SJSA1 (cell line): Measurements from ENCODE around the gene REG4. TPM values are rescaled to one million over a fixed set of nuclear protein-coding genes. Genes with fewer than 3 reads are reported as not detected.
A peak's percentile ranks its signal among the peaks of the same experiment; 100 is the strongest.

ENCODE experiments used
- DNase-seq, 2 experiments: peaks; one replicate each; pipeline ENCODE4 v3.0.0-alpha.2; 2015 to 2020; ENCODE audit warnings: low spot score in 2 of 2, low read depth in 1 of 2
- H3K27ac ChIP-seq: fragments of 250-450 bp; sonication (Bioruptor Pico); 2 replicates; pipeline ENCODE4 v1.5.1; 2020; ENCODE audit warnings: mild to moderate bottlenecking, moderate library complexity
- H3K27me3 ChIP-seq: fragments of 250-450 bp; sonication (Bioruptor Pico); replicated peaks from 2 replicates; pipeline ENCODE4 v1.5.1; 2020; ENCODE audit warnings: mild to moderate bottlenecking, moderate library complexity
- H3K36me3 ChIP-seq: fragments of 250-450 bp; sonication (Bioruptor Pico); 2 replicates; pipeline ENCODE4 v1.5.1; 2020; ENCODE audit warnings: mild to moderate bottlenecking
- H3K4me1 ChIP-seq: fragments of 250-450 bp; sonication (Bioruptor Pico); replicated peaks from 2 replicates; pipeline ENCODE4 v1.6.1; 2021; ENCODE audit warnings: mild to moderate bottlenecking
- H3K4me3 ChIP-seq: fragments of 250-450 bp; sonication (Bioruptor Pico); 2 replicates; pipeline ENCODE4 v1.5.1; 2020; ENCODE audit warnings: mild to moderate bottlenecking
- H3K9me3 ChIP-seq: fragments of 250-450 bp; sonication (Bioruptor Pico); replicated peaks from 2 replicates; pipeline ENCODE4 v1.5.1; 2020; ENCODE audit warnings: mild to moderate bottlenecking
- total RNA-seq: library from RNA; depleted of rRNA; stranded (reverse); fragments of >200 nt; shearing (Covaris generic); gene quantifications from 2 replicates; pipeline ENCODE4 v1.2.3, GENCODE V29; 2014

REG4 gene
- total RNA-seq, 1 experiment from 2014 or later = not detected

- H3K4me1 ChIP-seq = peaks cover 26% of the 10 kb centered on the region
- no peak for DNase-seq
- H3K27me3 ChIP-seq = no peaks in the 10 kb centered on the region
- no peak overlapping the region for H3K4me3 ChIP-seq
- H3K27ac ChIP-seq = no peak overlapping the region
- no peaks in the 10 kb centered on the region for H3K36me3 ChIP-seq
- no peaks in the 10 kb centered on the region for H3K9me3 ChIP-seq
Observed at GRCh38 chr1:119783354-119784185, 27.7 kb downstream of the REG4 start.

- Histone ChIP-seq H3K4me3 (no peak overlapping the region), H3K36me3 (no peaks in the 10 kb centered on the region), H3K27me3 (no peaks in the 10 kb centered on the region), H3K4me1 (peaks cover 22% of the 10 kb centered on the region), H3K9me3 (no peaks in the 10 kb centered on the region), H3K27ac (no peak overlapping the region)
- no peak for DNase-seq
Observed at GRCh38 chr1:119782631-119783325, 28.5 kb downstream of the REG4 start.

GRCh38 chr1:119781434-119782210 lies 29.6 kb downstream of the REG4 start:
- H3K36me3 ChIP-seq = no peaks in the 10 kb centered on the region
- H3K9me3 ChIP-seq = no peaks in the 10 kb centered on the region
- no peak overlapping the region for H3K27ac ChIP-seq
- no peak for DNase-seq
- H3K27me3 ChIP-seq = no peaks in the 10 kb centered on the region
- H3K4me1 ChIP-seq = peaks cover 17% of the 10 kb centered on the region
- H3K4me3 ChIP-seq = no peak overlapping the region

- peaks cover 17% of the 10 kb centered on the region for H3K4me1 ChIP-seq
- H3K4me3 ChIP-seq = no peak overlapping the region
- H3K9me3 ChIP-seq = no peaks in the 10 kb centered on the region
- peak in 1 of 2 experiments; percentile 20 for DNase-seq
- H3K27me3 ChIP-seq = no peaks in the 10 kb centered on the region
- H3K36me3 ChIP-seq = no peaks in the 10 kb centered on the region
- H3K27ac ChIP-seq = no peak overlapping the region
Observed at GRCh38 chr1:119779869-119780356, 31.3 kb downstream of the REG4 start.

DNA sequence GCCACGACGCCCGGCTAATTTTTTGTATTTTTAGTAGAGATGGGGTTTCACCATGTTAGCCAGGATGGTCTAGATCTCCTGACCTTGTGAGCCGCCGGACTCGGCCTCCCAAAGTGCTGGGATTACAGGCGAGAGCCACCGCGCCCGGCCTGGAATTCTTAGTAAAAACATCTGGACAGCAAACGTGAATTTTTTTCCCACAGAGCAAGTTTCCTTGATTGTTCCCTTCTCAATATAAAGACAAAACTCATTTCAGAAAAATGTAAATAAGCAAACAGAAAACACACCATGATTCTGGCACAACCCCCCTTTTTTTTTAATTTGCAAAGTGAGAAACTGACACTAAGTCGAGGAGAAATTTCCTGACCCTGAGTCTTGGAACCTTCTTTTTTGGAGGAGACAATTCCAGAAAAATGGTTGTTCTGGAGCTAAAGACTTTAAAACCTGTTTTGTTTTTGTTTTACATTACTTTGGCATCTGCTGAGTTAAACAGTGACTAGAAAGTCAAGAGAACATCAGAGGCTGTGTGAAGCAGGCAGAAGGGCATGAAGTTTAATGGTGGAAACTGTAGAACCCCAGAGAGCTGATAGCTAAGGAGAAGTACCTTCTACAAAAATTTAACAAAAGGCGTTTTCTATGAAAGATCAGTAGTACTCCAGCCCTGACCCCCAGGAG lies 32.2 kb downstream of the REG4 start:
- Histone ChIP-seq H3K4me1 (peaks cover 17% of the 10 kb centered on the region), H3K27ac (no peak overlapping the region), H3K9me3 (no peaks in the 10 kb centered on the region), H3K27me3 (no peaks in the 10 kb centered on the region), H3K4me3 (no peak overlapping the region), H3K36me3 (no peaks in the 10 kb centered on the region)
- peak in 1 of 2 experiments; percentile 15 for DNase-seq

DNA sequence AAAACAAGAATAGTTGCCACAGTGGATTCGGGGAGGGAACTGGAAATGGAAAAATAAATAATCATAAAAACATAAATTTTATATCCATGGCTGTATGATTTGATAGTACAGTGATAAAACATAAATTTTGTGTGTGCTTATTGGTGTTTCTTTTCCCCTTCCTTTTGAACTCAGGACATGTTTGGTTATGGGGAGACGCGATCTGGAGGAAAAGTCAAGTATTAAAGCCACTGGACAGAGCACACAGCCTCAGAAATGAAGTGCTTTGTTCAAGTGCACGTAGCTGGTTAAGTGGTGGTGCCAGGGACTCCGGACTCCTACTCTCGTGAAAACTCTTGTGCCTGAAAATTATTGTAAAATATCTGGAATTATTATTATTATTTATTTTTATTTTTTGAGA lies 32.9 kb downstream of the REG4 start:
- no peak for DNase-seq
- Histone ChIP-seq H3K4me3 (no peak overlapping the region), H3K36me3 (no peaks in the 10 kb centered on the region), H3K9me3 (no peaks in the 10 kb centered on the region), H3K27me3 (no peaks in the 10 kb centered on the region), H3K4me1 (peaks cover 17% of the 10 kb centered on the region), H3K27ac (no peak overlapping the region)

GRCh38 chr1:119774746-119775490 lies 36.3 kb downstream of the REG4 start:
- no peaks in the 10 kb centered on the region for H3K36me3 ChIP-seq
- H3K27ac ChIP-seq = no peak overlapping the region
- no peaks in the 10 kb centered on the region; the same call in 1 of the 2 replicates for H3K27me3 ChIP-seq
- no peak for DNase-seq
- H3K4me1 ChIP-seq = peaks cover 12% of the 10 kb centered on the region
- H3K4me3 ChIP-seq = no peak overlapping the region
- no peaks in the 10 kb centered on the region for H3K9me3 ChIP-seq

GRCh38 chr1:119773711-119774241 lies 37.5 kb downstream of the REG4 start:
- Histone ChIP-seq H3K4me1 (peaks cover under 1% of the 10 kb centered on the region), H3K4me3 (no peak overlapping the region), H3K27me3 (no peaks in the 10 kb centered on the region; the same call in 1 of the 2 replicates), H3K36me3 (no peaks in the 10 kb centered on the region), H3K9me3 (no peaks in the 10 kb centered on the region), H3K27ac (no peak overlapping the region)
- no peak for DNase-seq

GRCh38 chr1:119772298-119772697 lies 39.0 kb downstream of the REG4 start:
- H3K27me3 ChIP-seq = no peaks in the 10 kb centered on the region; the same call in 1 of the 2 replicates
- no peaks in the 10 kb centered on the region for H3K9me3 ChIP-seq
- H3K27ac ChIP-seq = no peak overlapping the region
- H3K4me3 ChIP-seq = no peak overlapping the region
- no peak for DNase-seq
- no peaks in the 10 kb centered on the region; the same call in 1 of the 2 replicates for H3K4me1 ChIP-seq
- no peaks in the 10 kb centered on the region for H3K36me3 ChIP-seq

DNA sequence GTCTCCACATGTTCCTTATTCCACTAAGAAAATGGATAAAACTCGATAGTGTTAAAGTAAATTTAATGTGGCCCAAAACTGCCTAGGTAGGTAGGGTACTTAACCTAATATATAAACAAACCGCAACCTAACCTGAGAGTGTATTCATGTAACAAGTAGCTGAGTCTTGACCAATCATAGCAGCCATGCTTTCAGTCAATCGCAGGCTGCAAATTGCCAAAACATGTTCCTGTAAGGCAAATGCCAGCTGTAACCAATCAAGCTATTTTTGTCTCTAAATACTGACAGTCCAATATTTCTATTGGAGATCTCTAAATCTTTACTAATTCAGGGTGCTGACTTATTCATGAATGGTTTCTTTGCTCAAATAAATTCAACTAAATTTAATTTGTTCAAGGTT lies 39.5 kb downstream of the REG4 start:
- Histone ChIP-seq H3K27ac (no peak overlapping the region), H3K9me3 (no peaks in the 10 kb centered on the region), H3K36me3 (no peaks in the 10 kb centered on the region), H3K4me3 (no peak overlapping the region), H3K27me3 (no peaks in the 10 kb centered on the region; the same call in 1 of the 2 replicates), H3K4me1 (no peaks in the 10 kb centered on the region; the same call in 1 of the 2 replicates)
- DNase-seq = no peak

- Histone ChIP-seq H3K9me3 (no peaks in the 10 kb centered on the region), H3K4me3 (no peak overlapping the region), H3K4me1 (no peaks in the 10 kb centered on the region; the same call in 1 of the 2 replicates), H3K27ac (no peak overlapping the region), H3K36me3 (no peaks in the 10 kb centered on the region), H3K27me3 (no peaks in the 10 kb centered on the region; the same call in 1 of the 2 replicates)
- DNase-seq = no peak
Observed at GRCh38 chr1:119771016-119771415, 40.2 kb downstream of the REG4 start.

GRCh38 chr1:119768778-119769177 lies 42.5 kb downstream of the REG4 start, which contains the start of gene HMGCS2:
HMGCS2 (minus strand) TSS chr1:119768905; CDS start chr1:119768844, 61 bp downstream.
- no peak for DNase-seq
- no peaks in the 10 kb centered on the region for H3K9me3 ChIP-seq
- H3K27me3 ChIP-seq = no peaks in the 10 kb centered on the region; the same call in 1 of the 2 replicates
- no peak within 1 kb of the TSS for H3K4me3 ChIP-seq
- no peaks in the 10 kb centered on the region for H3K36me3 ChIP-seq
- no peak within 1 kb of the TSS for H3K27ac ChIP-seq
- H3K4me1 ChIP-seq = no peaks in the 10 kb centered on the region; the same call in 1 of the 2 replicates
